Stimulated activated CD4-positive, alpha-beta T cell treated with anti-CD3 and anti-CD28 coated beads, TNF-alpha, amount 100 ng/mL, for 4 hours (primary cell): Measurements from ENCODE around the gene ADCY1.

ENCODE experiments used
- DNase-seq, 3 experiments: peaks; one replicate each; pipeline ENCODE4 v3.0.0-alpha.2; 2020; ENCODE audit warnings: low read depth in 3 of 3

Gene ADCY1

GRCh38 chr7:45593121-45593541 is 19.0 kb downstream of the ADCY1 start:
- DNase-seq, result no peak

GRCh38 chr7:45593877-45594276 is 19.7 kb downstream of the ADCY1 start:
- DNase-seq, result no peak

DNA sequence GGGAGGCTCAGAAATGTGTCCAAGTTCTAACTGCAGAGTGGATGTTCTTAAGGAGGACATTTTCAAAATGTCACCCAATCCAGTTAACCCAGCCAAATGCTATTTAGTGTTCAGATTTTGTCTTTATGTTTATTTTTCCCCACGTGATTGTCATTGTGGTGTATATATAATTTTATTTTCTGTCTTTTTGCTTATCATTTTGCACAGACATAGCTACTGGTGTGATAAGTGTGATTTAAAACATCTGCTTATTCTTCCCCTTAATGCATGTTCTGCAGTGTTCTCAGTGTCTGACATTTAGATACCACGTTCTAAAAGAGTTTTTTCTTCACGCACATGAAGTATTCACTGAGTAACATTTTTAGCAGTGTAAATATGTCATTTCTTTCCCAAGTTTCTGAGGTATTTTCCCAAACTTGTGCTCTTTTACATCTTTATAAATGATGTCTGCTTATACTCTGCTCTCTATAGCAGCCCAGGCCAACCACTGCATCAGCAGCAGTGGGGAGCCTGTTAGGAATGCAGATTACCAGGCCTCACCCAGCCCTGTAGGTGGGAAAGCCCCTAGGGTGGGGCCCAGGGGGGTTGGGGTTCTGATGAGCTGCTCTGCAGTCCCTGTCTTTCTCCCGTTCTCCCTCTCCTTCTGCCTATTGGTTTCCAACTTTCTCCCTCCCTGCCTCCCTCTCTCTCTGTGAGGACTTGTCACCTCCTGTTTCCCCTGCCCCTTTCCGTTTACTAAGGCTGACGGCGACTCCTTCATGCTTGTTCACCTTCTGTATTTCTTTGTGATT is 20.8 kb downstream of the ADCY1 start:
- no peak for DNase-seq

GRCh38 chr7:45595809-45596664 is 21.9 kb downstream of the ADCY1 start:
- no peak for DNase-seq

- DNase-seq, result no peak
Observed at GRCh38 chr7:45596665-45597095, 22.5 kb downstream of the ADCY1 start.

GRCh38 chr7:45597286-45597984 is 23.3 kb downstream of the ADCY1 start:
- no peak for DNase-seq

GRCh38 chr7:45598886-45599520 is 24.8 kb downstream of the ADCY1 start:
- DNase-seq, result no peak

DNA sequence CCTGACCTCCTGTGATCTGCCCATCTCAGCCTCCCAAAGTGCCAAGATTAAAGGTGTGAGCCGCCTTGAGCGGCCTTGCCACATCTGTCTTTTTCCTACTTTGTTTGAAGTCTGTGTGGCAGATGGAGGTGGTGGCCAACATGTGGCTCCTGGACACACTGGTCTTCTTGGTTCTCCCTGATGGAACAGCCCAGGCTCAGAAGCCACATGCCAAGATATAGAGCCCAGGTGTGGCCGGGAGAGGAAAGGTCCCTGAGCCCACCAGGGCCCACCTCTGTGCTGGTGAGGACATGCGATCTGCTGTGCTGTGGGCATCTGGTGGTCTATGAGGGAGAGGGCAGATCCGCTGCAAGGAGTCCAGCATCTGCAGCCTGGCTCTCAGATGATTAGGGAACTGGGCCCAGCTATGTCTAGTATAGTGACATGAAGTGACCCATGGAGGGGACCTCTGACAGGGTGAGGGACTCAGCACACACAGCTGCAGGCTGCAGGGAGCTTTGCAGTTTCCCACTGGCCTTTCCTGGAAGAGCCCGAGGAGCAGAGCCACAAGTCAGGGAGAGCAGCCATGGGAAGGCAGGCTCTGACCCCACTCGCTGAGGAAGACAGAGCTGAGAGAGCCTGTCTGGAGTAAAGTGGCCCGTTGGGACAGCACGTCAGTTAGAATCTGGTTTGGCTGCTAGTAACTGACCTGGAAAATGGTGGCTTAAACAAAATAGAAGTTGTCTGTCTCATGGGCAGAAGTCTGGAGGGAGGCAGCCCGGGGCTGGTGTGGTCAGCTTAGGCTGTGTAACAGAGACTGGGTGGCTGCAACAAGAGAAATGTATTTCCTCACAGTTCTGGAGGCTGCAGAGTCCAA is 25.9 kb downstream of the ADCY1 start:
- DNase-seq, result no peak

GRCh38 chr7:45601094-45601493 is 26.9 kb downstream of the ADCY1 start:
- no peak for DNase-seq

DNA sequence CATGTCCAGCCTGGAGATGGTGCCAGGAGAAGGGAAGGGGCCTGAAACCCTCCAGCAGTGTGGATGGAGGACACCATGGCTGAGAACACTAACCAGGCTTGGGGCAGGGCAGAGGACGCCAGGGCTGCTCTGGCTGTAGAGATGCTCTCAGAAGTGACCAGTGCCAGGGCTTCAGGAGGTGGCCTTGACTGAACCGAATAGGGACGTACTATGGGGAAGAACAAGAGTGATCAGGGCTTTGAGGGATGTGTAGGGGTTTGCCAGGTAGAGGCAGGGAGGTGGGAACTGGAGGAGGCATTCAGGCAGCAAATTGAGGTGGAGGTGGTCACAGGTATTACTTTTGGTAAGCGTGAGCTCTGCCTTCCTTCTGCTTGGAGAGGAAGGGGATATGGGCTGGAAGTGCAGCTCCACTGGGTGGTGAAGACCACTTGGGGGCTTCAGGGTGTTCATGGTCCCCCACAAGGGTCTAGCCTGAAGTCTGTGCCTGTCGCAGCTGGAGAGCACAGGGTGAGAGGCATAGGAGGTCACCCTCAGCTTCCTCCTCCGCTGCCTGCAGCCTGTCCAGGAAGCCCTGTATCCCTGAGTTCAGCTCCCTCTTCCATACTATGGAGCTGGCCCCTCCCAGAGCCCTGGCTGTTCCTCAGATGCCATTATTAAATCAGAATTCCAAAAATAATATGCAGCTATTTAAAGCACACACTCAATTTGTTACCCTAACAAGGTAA is 27.8 kb downstream of the ADCY1 start:
- no peak for DNase-seq

DNA sequence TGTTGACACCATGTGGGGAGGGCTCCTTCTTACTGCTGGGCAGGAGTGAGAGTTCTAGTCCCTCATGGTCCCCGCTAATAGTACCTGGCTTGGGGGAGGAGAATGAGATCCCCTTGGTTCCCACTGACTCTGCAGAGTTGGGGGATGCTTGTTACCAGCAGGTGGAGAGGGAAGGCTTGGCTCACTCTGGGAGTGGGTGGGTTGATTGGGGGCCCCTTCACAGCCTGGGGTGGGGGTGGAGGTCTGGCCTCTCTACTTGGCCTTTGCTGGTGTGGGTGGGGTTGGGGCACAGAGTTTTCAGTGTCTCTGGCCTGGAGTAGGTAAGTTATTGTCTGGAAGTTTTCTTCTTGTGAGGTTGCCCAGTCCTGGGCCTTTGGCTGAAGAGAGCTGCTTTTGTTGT is 31.9 kb downstream of the ADCY1 start:
- no peak for DNase-seq

DNA sequence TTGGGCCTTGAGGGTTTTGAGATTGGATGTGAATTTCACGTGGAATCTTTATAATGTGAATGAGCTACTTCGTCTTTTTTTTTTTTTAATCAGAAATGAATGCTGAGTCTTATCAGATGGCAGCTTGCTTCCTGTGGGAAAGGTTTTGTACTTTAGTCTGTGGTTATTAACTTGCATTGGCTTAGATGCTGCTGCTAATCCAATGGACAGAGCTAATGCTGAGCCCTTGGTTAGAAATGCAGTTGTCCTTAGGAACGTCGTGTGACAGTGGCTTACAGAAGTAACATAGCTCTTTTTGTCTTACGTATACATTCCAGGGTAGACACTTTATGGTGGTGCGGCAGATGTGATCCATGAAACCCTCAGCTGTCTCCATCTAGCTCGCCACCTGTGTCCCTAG is 32.8 kb downstream of the ADCY1 start:
- DNase-seq, result no peak

DNA sequence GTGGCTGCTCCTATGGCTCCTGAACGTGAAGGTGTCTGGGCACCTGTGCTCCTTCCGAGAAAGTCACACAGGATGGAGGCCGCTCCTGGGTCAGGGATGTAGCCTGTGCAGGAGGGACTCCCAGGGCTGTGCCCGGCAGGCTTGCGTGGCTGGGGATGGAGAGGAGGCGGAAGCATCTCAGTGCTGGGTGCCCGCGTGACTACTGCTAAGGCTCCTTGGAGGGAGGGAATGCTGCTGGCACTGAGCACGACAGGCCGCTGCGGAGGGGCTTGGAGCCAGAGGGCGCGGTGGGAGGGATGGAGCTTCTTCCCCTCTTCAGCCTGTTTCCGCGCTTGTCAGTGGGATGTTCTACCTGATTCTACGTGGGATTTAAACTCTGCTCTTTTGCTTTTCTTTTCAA is 35.0 kb downstream of the ADCY1 start:
- DNase-seq, result no peak

- no peak for DNase-seq
Observed at GRCh38 chr7:45610019-45610418, 35.9 kb downstream of the ADCY1 start.

DNA sequence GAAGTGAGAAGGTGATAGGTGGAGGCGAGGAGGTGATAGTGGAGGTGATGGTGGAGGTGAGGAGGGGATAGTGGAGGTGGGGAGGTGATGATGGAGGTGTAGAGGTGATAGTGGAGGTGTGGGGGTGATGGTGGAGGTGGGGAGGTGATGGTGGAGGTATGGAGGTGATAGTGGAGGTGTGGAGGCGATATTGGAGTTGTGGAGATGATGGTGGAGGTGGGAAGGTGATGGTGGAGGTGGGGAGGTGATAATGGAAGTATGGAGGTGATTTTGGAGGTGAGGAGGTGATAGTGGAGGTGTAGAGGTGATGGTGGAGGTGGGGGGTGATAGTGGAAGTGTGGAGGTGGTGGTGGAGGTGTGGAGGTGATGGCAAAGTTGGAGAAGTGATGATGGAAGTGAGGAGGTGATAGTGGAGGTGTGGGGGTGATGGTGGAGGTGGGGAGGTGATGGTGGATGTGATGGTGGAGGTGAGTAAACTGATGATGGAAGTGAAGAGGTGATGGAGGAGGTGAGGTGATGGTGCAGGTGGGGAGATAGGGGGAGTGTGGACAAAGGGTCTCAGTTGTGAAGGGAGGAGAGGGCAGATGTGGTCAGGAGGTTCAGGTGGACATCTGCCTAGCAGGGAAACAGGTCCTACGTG is 36.6 kb downstream of the ADCY1 start:
- no peak for DNase-seq

DNA sequence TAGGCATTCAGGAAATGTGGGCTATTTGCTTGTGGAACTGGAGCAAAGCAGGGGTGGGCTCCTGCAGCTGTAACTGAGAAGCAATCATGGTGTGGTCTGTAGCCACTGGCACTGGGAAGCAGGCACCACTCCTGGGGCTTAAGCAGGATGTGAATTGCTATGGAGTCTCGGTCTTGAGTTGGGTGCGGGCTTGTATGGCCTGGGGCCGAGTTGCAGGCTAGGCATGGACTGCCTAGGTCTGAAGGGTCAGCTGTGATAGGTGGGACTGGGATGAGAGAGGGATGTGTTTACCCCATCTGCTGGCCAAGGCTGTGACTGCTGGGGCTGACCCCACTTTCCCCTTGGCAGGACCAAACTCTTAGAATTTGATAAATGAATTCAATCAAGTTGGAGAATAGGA is 43.0 kb downstream of the ADCY1 start:
- DNase-seq, result no peak

DNA sequence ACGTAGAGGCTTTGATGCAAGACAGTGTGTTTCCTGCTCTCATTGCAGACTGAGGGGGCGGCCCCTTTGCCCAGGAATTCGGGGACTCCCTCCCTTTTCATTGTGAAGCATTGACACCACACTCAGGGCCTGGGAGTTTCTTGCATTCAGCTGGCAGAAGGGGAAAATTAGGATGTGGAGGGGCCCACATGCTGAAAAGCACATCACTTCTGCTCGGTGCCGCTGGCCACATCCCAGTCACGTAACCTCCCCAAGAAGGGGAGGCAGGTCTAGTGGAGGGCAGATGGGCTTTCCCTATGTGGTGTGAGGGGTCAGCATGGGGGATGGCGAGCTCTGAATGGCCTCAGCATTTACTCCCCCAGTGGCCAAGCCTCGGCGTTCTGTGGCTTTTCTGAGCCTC is 47.9 kb downstream of the ADCY1 start:
- no peak for DNase-seq

GRCh38 chr7:45623157-45623556 is 49.0 kb downstream of the ADCY1 start:
- DNase-seq, result no peak

GRCh38 chr7:45623740-45624391 is 49.7 kb downstream of the ADCY1 start:
- DNase-seq, result no peak
